HG03342 (cell line): Measurements from ENCODE around the gene COX7B2.

Source experiments
- ATAC-seq: cut with Tn5 transposase; IDR thresholded peaks from one replicate; pipeline ENCODE4 v1.9.1; 2021; ENCODE audit warnings: mild to moderate bottlenecking, moderate library complexity; ENCODE audit not compliant: unreplicated experiment

COX7B2 gene

GRCh38 chr4:46909078-46909477, at the start of gene COX7B2:
TSS of gene COX7B2 (minus strand) at chr4:46909245. CDS start at chr4:46735192, 174,053 bp downstream.
- no peak for ATAC-seq

GRCh38 chr4:46956451-46956850, 47.4 kb upstream of the COX7B2 start:
- ATAC-seq, result no peak

GRCh38 chr4:46955601-46956000, 46.6 kb upstream of the COX7B2 start:
- ATAC-seq, result no peak

GRCh38 chr4:46954643-46955042, 45.6 kb upstream of the COX7B2 start:
- ATAC-seq, result no peak

DNA sequence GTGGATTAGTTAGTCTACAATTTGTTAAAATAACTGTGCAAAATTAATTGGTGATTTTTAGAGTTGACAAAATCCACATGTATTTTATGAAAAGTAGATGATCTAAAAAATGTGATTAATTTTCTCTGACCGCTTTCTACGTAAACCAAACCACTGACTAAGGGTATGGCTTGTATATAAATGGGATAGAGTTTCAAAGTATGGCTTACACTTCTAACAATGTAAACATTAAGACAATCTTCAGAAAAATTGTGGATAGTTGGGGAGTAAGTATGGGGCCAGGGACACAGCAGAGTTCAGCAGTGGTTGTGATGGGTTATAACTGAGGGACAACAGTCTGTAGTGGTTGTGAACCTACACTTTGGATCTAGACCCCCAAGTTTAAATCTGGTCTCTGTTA, 44.5 kb upstream of the COX7B2 start:
- ATAC-seq, result no peak

DNA sequence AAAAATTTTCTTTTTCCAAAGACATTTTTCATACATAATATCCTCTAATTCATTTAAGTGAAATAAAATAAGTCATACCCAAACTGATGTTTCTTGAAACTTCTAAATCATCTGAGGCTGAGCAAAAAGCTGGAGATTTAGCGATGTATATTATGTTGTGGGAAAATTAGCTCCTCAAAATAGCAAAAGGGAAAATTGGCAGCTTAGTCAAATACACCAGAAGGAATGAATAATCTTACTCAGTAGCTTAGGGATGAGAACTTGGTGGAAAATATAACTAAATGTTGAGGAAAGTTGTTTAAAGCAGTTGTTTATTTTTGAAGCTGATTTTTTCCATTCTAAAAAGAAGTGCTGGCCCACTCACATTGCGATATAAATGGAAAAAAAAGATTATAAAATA, 43.4 kb upstream of the COX7B2 start:
- ATAC-seq, result no peak

- ATAC-seq, result no peak
Observed at GRCh38 chr4:46950826-46951225, 41.8 kb upstream of the COX7B2 start.

DNA sequence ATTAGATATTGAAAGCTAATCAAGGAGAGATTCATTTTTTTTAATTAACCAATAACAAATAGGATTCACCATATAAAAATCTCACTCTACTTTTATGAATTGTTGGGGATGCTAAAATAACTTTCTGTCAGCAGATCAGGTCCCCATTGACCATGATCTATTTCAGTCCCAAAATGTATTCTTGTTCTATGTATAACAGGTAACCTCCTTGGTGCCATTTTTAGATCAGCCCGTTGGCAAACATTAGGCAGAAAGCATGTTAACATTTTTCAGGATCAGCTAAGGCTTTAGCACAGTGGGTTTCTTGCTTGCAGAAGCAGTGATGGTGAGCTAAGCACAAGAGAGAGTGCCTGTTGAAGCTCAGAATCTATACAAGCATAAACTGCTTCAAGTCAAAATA, 40.8 kb upstream of the COX7B2 start:
- ATAC-seq, result no peak

DNA sequence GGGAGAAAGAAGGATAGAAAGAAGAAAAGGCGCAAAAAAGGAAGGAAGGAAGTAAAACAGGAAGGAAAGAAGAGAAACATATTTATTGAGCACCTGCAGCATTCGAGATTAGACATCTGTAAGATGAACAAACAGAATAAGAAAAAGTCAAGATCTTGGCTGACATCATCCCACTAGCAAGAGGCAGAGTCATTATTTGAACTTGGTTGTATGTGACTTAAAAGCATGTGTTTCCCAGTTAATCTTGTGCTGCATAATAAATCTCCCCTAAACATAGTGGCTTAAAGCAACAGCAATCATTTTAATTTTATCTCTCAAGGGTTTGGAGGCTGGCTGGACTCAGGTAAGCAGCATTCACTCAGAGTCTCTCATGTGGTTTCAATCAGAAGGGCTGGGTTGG, 38.5 kb upstream of the COX7B2 start:
- no peak for ATAC-seq

DNA sequence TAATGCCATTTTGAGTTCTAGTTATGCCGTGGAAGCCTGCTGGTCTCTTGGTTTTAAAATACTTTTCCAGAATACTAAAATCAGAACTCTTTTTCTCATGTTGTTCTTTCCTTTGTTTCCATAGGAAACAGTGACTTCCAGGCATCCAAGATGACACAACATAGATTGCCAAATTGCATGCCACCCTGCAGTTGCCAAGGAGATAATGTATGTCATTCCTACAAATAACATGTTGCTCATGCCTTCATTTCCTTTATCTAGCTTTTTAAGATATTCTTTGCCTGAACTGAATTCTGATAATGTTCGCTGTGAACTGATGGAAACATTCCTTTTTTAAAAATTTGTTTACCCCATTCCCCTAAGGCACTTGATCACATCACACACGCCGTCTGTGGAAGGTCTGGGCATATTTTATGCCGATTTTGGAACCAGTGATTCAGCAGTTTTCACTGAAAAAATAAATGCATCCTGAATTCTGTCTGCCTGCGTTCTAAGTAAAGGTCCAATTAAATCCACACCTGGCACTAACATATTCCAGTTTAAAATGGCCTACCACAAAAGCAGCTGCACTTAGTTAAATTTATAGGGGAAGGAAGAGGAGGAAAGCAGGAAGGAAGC, 38.0 kb upstream of the COX7B2 start:
- ATAC-seq, result no peak

DNA sequence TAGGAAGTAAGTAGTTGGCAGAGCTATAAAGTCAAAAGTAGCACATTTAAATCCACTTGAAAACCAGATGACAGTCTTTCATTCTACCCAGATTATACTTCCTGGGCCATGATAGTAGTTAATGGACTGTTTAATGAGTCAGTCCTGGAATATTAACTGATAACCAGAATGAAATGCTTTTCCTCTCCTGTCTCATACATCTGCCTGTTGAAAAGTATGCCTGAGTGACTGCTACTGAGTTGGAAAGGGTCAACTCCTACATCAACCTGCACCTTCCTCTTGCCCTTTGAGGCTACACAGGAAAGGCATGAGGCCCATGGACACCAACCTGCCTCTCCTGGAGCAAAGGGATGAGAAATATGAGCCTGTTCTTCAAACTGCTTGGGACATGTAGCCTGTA, 36.0 kb upstream of the COX7B2 start:
- ATAC-seq, result no peak

DNA sequence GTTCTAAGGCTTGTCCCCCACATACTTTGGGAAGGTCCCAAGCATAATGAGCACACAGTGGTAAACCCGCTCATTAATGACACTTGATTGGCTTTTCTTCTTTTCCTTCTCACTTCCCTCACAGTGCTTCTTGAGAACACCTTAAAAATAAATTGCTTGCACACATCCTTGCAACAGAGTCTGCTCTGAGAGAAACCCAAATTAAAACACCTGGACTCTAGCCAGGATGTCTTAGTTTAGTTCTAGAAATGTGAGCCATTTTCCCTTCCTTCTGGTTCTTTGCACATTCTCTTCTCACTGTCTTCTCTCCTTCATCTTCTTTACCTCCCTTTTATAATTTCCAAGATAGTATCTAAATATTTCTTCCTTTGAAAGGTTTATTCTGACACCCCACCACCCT, 35.3 kb upstream of the COX7B2 start:
- no peak for ATAC-seq

GRCh38 chr4:46937493-46937892, 28.4 kb upstream of the COX7B2 start:
- no peak for ATAC-seq

DNA sequence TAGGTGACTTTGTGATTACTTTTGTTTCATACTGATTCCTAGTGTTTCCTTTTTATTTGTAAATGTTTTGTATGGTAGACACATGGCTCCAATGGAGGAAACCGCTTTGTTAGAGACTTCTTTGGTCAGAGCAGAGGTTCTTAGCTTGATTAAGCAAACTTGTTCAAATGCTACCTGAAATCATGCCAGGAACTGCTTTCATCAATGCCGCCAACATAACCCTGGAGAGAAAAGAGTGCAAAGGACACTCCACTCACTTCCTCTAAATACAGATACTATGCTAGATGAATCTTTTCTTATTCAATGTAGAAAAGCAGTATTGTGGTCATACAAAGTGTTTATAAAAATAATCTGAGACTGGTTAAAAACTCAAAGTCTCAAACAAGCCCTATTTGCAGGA, 25.7 kb upstream of the COX7B2 start:
- no peak for ATAC-seq

GRCh38 chr4:46933686-46934085, 24.6 kb upstream of the COX7B2 start:
- ATAC-seq, result no peak

DNA sequence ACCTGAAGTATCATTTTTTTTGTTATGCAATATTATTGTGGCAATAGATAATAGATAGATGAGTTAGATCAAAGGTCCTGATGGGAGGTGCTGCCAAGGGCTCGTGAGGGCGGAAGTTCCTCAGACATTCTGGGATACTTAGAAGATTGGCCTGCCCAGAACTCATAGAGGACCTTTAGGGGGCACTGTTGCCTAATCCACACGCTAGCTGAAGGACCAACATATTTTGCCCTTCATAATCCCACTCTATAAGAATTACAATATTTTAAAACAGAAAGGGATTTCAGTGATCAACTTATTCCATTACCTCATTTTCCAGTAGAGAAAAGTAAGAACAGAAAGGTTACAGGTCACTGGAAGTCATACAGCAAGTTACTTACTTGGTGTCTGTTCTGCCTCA, 22.9 kb upstream of the COX7B2 start:
- peak; percentile 82 for ATAC-seq

DNA sequence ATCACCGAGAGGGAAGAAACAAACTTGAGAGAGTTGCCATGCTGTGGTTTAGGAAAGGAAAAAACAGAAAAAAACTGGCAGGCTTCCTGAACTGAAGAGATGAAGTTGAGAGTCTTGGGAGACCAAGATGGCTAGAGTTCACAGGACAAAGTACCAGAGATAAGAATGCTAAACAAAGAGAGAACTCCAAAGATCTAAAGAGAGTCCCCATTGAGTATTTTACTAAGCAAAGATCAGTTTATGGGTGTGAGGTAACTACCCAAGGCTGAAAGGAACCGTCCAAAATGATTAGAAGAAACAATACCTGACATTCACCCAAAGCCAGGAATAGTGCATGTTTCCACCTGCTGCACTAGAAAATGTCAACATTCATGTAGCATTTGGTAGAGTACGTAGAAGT, 21.8 kb upstream of the COX7B2 start:
- ATAC-seq, result no peak

GRCh38 chr4:46927201-46927600, 18.2 kb upstream of the COX7B2 start:
- no peak for ATAC-seq

GRCh38 chr4:46924789-46925529, 15.9 kb upstream of the COX7B2 start:
- ATAC-seq, result no peak

- no peak for ATAC-seq
Observed at GRCh38 chr4:46922205-46922604, 13.2 kb upstream of the COX7B2 start.

- no peak for ATAC-seq
Observed at GRCh38 chr4:46908148-46908547, 897 bp downstream of the COX7B2 start.

DNA sequence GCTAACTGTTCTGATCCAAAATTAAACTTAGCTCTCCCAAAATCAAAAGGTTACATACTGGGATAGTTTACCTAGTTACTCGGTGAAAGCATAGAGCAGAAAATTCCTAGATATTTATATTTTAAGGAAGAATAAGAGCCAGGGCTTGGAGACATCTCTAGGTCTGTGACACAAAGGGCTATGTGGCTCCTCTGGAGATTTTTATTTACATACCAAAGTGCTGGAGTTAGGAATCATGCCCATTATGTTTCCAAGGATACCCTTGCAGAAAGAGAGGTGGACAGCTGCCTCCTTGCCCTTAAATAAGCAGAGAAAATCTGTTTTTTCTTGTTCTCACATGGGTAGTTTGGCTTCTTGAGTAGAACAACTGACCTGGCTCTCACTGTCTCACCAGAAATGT, 9.0 kb downstream of the COX7B2 start:
- ATAC-seq, result no peak

DNA sequence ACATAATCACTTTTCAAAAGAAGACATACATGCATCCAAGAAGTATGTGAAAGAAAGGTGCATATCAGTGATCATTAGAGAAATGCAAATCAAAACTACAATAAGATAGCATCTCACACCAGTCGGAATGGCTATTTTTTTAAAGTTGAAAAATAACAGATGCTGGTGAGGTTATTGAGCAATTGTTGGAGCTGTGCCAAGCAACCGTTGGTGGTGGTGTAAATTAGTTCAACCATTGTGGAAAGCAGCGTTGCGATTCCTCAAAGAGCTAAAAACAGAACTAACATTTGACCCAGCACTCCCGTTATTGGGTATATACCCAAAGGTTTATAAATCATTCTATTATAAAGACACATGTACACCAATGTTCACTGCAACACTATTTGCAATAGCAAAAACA, 14.2 kb downstream of the COX7B2 start:
- ATAC-seq, result no peak
